Kidney (tissue), 14 donors: ENCODE measurements around the gene CD33. TPM values are rescaled to one million over a fixed set of nuclear protein-coding genes. Genes with fewer than 3 reads are reported as not detected.

Experiments used
- DNase-seq, 5 donors: peaks; one replicate each; pipeline ENCODE4 v3.0.0-alpha.2; 2013 to 2020
- FAIRE-seq: peaks from 2 replicates; lab custom pipeline; 2012; peaks lifted over from hg19 to GRCh38; lab: Jason Lieb, UNC
- H3K27ac ChIP-seq, 2 donors: one replicate each; pipeline ENCODE4 v1.7.0; 2013; ENCODE audit warnings: low read depth in 2 of 2, low read length in 2 of 2, inconsistent platforms in 1 of 2
- H3K27me3 ChIP-seq: one replicate; pipeline ENCODE4 v1.7.1; 2013; ENCODE audit warnings: low read length, inconsistent platforms; ENCODE audit not compliant: control insufficient read depth, insufficient read depth
- H3K36me3 ChIP-seq, 3 donors: one replicate each; pipeline versions ENCODE4 v1.7.0 to v1.7.1; 2013; ENCODE audit warnings: low read length in 3 of 3, control low read depth in 1 of 3, inconsistent platforms in 1 of 3; ENCODE audit not compliant: insufficient read depth in 3 of 3, control insufficient read depth in 2 of 3
- H3K4me1 ChIP-seq, 3 donors: one replicate each; pipeline versions ENCODE4 v1.7.0 to v1.7.1; 2013; ENCODE audit warnings: low read length in 3 of 3, inconsistent platforms in 1 of 3, low read depth in 1 of 3; ENCODE audit not compliant: control insufficient read depth in 2 of 3, insufficient read depth in 2 of 3
- H3K4me3 ChIP-seq, 3 donors: one replicate each; pipeline versions ENCODE4 v1.7.0 to v1.8.1; 2013; ENCODE audit warnings: low read length in 3 of 3, control low read depth in 1 of 3, inconsistent platforms in 1 of 3
- H3K9ac ChIP-seq, 3 donors: one replicate each; pipeline versions ENCODE4 v1.7.0 to v1.7.1; 2013; ENCODE audit warnings: low read length in 3 of 3, control low read depth in 1 of 3, inconsistent platforms in 1 of 3
- H3K9me3 ChIP-seq, 3 donors: one replicate each; pipeline versions ENCODE4 v1.7.0 to v1.7.1; 2013; ENCODE audit warnings: low read length in 3 of 3, control low read depth in 1 of 3, inconsistent platforms in 1 of 3; ENCODE audit not compliant: control insufficient read depth in 2 of 3, insufficient read depth in 1 of 3
- intact Hi-C: fragments of 100-400 bp; cut with DNase I; formaldehyde crosslinking; loops from one replicate; pipeline ENCODE4 v1.11.1; 2022
- polyA plus RNA-seq: library from polyadenylated mRNA; stranded (reverse); fragments of 350-450 nt; fragmentation: Illumina TruSeq; extraction: RNeasy Lipid Tissue Mini Kit (QIAGEN cat#74804); gene quantifications from one replicate; pipeline ENCODE4 v1.2.3, GENCODE V29; 2014; ENCODE audit warnings: low read depth, low replicate concordance; ENCODE audit not compliant: insufficient read depth
- total RNA-seq: library from RNA; stranded (reverse); fragmentation: NEBNext Ultra II Directional; extraction: Animal tissue kit (Norgen Biotek cat#: 25700); gene quantifications from one replicate; pipeline ENCODE4 v1.2.1, GENCODE V29; 2021
- TF ChIP-seq, protein P1 (sequence below): IDR thresholded peaks from 3 replicates; pipeline ENCODE4 v1.5.1; 2012; ENCODE audit warnings: mild to moderate bottlenecking, moderate library complexity, borderline replicate concordance; ENCODE audit not compliant: insufficient read depth; ENCODE audit errors: extremely low read depth
- donor health status: control.
- donor health status: control.
- donor health status: control.
- donor health status: control.
- donor health status: control.
- donor health status: DM: yes; HTN: yes; CAD: no.
- donor health status: Normal renal cell carcinoma (clear cell type).

CD33 gene
- total and polyA plus RNA-seq, 2 donors from 2014 or later = 2.6 to 14.0 TPM

DNA sequence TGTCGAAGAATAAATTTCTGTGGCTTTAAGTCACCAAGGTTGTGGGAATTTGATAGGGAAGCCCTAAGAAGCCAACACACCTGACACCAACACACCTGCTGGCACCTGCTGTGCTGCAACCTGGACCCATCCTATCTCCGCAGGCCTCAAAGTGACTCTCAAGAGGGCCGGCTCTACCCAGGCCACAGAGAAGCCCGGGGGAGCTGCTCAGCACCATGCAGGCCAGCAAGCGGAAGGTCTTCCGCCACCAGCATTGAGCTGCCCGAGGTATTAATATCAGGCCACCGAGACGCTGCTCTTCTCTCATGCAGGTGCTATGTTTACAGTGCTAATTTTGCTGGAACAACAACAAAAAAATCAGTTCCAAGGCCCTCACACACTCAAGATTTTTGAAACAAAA, 32.2 kb upstream of the CD33 start:
- DNase-seq = no peak
- no peak overlapping the region for H3K27ac ChIP-seq
- FAIRE-seq = no peak
- H3K9ac ChIP-seq = no peak overlapping the region
- H3K4me3 ChIP-seq = no peak overlapping the region
- TF ChIP-seq, protein P1, sequence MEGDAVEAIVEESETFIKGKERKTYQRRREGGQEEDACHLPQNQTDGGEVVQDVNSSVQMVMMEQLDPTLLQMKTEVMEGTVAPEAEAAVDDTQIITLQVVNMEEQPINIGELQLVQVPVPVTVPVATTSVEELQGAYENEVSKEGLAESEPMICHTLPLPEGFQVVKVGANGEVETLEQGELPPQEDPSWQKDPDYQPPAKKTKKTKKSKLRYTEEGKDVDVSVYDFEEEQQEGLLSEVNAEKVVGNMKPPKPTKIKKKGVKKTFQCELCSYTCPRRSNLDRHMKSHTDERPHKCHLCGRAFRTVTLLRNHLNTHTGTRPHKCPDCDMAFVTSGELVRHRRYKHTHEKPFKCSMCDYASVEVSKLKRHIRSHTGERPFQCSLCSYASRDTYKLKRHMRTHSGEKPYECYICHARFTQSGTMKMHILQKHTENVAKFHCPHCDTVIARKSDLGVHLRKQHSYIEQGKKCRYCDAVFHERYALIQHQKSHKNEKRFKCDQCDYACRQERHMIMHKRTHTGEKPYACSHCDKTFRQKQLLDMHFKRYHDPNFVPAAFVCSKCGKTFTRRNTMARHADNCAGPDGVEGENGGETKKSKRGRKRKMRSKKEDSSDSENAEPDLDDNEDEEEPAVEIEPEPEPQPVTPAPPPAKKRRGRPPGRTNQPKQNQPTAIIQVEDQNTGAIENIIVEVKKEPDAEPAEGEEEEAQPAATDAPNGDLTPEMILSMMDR = no peak
- no peaks in the 10 kb centered on the region for H3K9me3 ChIP-seq
- no peaks in the 10 kb centered on the region for H3K4me1 ChIP-seq
- intact Hi-C loops = no loop called here
- no peaks in the 10 kb centered on the region for H3K27me3 ChIP-seq
- H3K36me3 ChIP-seq = no peaks in the 10 kb centered on the region

DNA sequence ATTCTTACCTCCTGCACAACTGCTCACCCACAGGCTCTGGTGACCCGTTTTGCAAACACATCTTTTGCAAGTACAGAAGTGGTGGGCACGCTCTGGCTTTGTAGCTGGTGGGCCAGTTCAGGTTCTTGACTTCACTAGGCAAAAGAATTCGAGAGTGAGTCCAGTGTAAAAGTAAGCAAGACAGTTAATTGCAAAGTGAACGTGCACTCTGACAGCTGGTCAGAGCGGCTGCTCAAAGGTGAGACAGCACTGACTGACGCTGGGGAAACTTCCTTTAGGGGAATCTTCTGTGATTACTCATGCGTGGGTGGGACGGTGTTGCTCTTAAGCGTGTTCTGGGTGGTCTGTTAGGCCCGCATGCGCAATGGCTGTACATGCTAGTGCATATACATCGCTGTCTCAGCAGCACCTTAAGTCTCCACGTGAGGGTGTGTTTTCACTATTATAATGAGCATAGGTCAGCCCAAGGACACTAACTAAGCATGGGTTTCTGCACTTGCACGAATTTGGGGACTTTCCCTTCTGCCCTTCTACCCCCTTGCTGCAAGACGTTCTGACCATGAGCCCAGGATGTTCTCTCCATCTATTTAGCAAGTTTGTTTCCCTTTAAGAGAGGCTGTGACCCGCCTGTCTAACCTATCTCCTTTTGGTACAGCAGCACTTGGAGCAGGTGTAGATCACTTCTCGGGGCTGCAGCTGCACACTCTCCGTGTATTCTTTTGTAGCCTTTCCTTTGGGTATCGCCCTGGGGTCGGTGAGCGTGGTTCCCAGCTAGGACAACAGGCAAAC, 30.2 kb upstream of the CD33 start:
- peak in 2 of 5 donors; percentile 27 to 52 for DNase-seq

DNA sequence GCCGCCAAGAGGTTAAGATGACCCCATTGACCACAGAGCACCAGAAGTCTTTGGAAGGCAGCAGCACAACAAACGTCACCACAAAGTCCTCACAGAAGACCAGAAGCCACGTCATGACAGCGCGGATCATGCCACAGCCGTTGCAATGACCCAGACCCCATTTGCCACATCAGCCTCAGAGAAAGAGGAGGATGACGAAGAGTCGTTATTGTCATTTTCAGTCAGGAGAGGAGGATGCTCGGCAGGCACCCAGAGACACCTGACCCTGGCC, 29.6 kb upstream of the CD33 start:
- no peaks in the 10 kb centered on the region for H3K36me3 ChIP-seq
- H3K27me3 ChIP-seq = no peaks in the 10 kb centered on the region
- intact Hi-C loops = no loop called here
- no peak overlapping the region for H3K4me3 ChIP-seq
- H3K9me3 ChIP-seq = no peaks in the 10 kb centered on the region
- H3K4me1 ChIP-seq = no peaks in the 10 kb centered on the region
- H3K27ac ChIP-seq = no peak overlapping the region
- H3K9ac ChIP-seq = no peak overlapping the region
- DNase-seq (no peak), FAIRE-seq (no peak)
- TF ChIP-seq, protein P1 = no peak

More for the DNA sequence above, 30.2 kb upstream of the CD33 start:
- H3K36me3 ChIP-seq = no peaks in the 10 kb centered on the region
- no peak overlapping the region for H3K4me3 ChIP-seq
- TF ChIP-seq, protein P1 = no peak
- no peak overlapping the region for H3K27ac ChIP-seq
- FAIRE-seq = no peak
- no peaks in the 10 kb centered on the region for H3K27me3 ChIP-seq
- intact Hi-C loops = no loop called here
- no peaks in the 10 kb centered on the region for H3K4me1 ChIP-seq
- no peak overlapping the region for H3K9ac ChIP-seq
- H3K9me3 ChIP-seq = no peaks in the 10 kb centered on the region

DNA sequence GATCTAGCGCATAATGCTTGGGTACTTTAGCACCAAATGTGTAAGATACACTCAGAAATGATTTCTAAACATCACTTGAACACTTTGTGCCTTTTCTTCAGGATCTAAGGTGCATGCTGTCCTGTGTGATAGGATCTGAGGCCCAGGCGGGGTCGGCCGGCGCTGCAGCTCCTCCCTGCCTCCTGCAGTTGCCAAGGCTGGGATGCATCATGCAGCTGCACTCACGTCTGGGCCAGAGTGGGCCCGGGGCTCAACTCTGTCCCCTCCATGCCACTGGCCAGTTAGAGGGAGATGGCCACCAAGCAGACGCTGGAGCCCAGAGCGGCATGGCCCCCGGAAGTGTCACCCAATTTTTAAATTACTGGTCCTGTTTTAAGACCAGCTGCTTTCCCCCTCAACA, 29.3 kb upstream of the CD33 start:
- H3K9ac ChIP-seq = no peak overlapping the region
- no peaks in the 10 kb centered on the region for H3K4me1 ChIP-seq
- H3K4me3 ChIP-seq = no peak overlapping the region
- FAIRE-seq = no peak
- intact Hi-C loops = no loop called here
- no peak overlapping the region for H3K27ac ChIP-seq
- H3K27me3 ChIP-seq = no peaks in the 10 kb centered on the region
- no peaks in the 10 kb centered on the region for H3K36me3 ChIP-seq
- TF ChIP-seq, protein P1 = no peak
- H3K9me3 ChIP-seq = no peaks in the 10 kb centered on the region
- DNase-seq = no peak
